Measurements from ENCODE around the gene IQCK.
"Not testable (repeated sequence)": the region's sequence is repeated elsewhere in the genome, so short reads cannot be mapped to it uniquely, and the experiment has no call there.

Gene IQCK

DNA sequence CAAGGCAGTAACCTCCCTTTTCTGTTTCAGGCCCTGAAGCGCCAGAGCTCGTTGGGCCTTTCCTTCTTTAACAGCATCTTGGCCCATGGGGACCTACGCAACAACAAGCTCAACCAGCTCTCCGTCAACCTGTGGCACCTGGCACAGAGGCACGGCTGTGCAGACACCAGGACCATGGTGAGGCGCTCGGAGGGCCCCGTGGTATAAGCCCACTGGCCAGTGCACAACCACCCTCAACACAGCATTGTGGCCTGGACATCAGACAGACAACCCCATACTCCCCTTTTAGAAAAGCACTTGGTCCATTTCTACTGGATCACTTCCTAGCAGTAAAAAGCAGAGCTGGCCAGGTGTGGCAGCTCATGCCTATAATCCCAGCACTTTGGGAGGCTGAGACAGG is 18.6 kb upstream of the IQCK start:
- DNase-seq (ENCODE audit: low spot score) = no peak

GRCh38 chr16:19700319-19700781 is 17.7 kb upstream of the IQCK start:
- DNase-seq (ENCODE audit: low spot score) = peak; percentile 51

DNA sequence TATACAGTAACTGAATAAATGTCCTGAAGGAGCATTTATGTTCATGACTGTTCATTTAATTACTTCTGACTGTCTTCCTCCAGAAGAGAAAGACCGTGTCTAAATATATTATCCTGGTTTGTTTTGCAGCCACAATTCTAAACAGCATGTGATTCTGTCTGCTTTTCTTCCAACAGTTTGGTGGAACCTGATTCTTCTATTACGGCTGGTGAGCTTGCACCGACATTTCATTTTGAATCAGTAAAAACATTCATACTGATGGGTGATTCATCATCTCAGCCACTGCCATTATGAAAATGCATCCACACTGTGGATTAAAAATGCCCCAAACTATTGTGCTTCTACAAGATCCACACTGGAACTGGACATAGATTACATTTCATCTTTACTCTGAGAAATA is 17.0 kb upstream of the IQCK start:
- no peak for DNase-seq (ENCODE audit: low spot score)

- no peak for DNase-seq (ENCODE audit: low spot score)
These were observed 14.7 kb upstream of the IQCK start for GRCh38 chr16:19703172-19703889.

GRCh38 chr16:19704321-19705145 is 13.5 kb upstream of the IQCK start:
- peak; percentile 57 for DNase-seq (ENCODE audit: low spot score)

DNA sequence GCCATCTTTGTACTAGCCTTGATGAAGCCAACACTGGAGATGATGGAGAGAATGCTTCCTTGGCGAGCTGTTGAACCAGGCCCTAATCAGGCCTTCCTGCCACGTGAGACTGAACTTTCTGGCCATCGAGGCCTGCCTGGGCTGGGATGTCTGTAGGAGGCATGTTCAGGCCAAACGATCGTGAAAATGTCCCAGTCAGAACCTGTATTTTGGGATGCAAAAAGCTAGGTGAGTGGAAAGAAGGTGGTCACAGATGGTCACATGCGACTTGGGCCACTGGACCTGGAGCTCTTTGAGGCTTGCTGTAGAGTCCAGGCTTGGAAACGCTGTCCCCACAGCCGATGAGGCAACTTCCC is 12.9 kb upstream of the IQCK start:
- DNase-seq (ENCODE audit: low spot score) = no peak

DNA sequence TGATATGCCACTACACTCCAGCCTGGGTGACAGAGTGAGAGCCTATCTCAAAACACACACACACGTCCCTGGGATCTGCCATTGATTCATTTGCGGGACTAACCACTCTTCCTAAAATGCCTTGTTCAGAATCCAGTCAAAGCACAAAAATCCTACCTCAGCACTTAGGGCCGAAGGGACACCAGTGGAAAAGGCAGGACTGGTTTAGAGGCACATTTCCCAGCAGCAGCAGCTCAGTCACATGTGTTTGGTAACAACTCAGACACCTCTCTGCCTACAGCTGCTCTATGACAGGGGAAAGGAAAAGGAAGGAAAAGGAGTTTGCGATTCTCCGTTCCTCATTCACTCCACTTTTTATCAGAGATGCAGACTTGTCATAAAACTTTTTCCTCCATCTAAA is 12.2 kb upstream of the IQCK start:
- DNase-seq (ENCODE audit: low spot score) = no peak

GRCh38 chr16:19706846-19707245 is 11.2 kb upstream of the IQCK start:
- no peak for DNase-seq (ENCODE audit: low spot score)

GRCh38 chr16:19707569-19708295 is 10.3 kb upstream of the IQCK start:
- DNase-seq (ENCODE audit: low spot score) = no peak

GRCh38 chr16:19708296-19709205 is 9.5 kb upstream of the IQCK start:
- DNase-seq (ENCODE audit: low spot score) = no peak

- DNase-seq (ENCODE audit: low spot score) = no peak
These were observed 8.5 kb upstream of the IQCK start for GRCh38 chr16:19709381-19710136.

DNA sequence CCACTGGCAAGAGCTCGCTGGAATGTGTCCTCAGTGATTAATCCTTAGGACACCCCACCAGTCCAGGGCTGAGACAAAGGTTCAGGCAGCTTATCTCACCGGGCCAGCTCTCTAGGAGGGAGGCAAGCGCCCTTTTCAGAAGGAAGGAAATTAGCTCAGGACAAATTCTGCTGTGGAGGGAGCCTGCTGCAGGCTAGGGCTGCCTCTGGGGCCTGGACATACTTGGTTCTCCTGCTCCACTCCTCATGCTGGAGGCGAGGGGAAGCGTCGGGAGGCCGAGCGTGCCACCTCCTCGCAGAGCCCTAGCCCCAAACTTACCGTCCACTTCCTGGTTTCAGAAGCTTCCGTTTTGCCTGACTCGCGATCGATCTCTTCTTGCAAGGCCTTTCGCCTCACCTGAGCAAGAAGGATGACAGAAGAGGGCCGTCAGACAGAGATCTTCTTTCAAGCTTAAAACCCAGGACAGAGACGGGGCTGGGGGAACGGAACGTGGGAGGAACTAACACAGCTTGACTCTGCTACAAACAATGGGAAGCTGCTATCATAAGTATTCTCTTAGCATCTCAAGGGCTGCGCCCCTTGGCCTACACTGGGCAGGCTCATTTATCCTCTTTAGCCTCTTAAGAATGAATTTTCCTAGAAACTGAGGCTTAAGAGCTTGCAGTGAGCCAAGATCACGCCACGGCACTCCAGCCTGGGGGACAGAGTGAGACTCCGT is 7.7 kb upstream of the IQCK start:
- DNase-seq (ENCODE audit: low spot score) = no peak

DNA sequence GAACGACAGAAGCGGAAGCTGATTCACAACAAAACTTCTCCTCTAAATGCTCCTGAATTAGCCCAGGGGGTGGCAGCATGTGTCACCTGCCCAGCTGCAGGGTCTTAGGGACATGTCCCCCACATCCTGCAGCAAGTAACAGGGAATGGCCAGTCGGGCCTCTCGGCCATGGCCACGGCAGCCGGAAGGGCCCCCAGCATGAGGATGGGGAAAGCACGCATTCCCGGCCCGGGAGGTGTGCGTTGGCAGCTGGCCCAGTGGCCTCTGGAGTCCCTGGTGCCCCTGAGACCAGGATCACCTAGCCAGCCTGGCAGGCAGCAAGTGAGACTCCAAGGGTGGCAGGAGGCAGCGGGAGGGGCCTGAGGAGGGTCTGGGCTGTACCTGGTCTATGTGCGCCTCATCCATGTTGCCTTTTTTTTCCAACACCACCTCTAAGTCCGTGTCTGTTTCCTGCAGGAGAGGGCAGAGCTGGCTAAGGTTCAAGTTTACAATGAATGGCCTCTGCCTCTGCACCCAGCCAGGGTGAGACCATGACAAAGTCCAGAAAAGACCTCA is 7.0 kb upstream of the IQCK start:
- no peak for DNase-seq (ENCODE audit: low spot score)

GRCh38 chr16:19711643-19712042 is 6.4 kb upstream of the IQCK start:
- no peak for DNase-seq (ENCODE audit: low spot score)

DNA sequence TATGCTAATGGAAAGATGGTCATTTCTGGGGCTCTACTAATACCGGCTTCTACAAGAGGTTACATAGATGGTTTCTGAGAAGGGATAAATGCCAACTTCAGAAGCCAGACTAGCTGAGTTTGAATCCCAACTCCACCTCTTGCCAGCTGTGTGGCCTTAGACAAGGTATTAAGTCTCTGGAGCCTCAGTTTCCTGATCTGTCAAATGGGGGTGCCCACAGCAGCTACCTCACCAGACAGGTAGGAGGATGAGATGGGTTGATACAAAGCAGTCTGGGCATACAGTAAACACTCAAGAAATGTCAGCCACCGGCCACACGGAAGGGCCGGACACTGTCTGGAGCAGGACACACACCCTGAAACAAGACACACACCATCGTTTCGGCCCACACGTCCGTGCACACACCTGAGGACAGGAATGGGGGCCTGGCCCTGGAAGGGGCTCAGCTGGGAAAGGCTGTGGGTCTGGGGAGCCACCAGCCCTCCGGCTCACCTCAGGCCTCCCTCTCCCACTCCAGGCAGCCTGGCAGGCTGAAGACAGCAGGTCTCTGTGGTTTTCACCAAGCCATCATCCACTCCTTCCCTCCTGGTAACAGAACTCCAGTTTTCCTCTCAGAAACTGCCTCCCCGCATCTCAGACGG is 5.5 kb upstream of the IQCK start:
- no peak for DNase-seq (ENCODE audit: low spot score)

DNA sequence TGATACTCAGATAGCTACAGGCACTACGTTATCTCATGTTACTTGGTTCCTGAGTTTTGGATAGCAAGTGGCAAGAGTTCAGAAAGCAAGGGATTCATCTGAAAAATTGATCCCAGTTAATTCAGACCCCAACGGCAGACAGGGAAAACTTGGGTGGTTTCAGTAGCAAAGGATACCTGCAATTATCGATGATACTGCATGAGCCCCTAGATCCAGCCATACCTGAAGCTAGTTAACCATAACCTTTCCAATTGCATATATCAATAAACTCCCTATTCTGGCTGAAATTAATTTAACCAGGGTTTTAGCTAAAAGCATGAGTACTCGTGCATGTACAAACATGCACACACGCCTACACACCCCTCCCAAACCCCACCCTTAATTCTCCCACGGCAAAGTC is 4.4 kb upstream of the IQCK start:
- DNase-seq (ENCODE audit: low spot score) = no peak

DNA sequence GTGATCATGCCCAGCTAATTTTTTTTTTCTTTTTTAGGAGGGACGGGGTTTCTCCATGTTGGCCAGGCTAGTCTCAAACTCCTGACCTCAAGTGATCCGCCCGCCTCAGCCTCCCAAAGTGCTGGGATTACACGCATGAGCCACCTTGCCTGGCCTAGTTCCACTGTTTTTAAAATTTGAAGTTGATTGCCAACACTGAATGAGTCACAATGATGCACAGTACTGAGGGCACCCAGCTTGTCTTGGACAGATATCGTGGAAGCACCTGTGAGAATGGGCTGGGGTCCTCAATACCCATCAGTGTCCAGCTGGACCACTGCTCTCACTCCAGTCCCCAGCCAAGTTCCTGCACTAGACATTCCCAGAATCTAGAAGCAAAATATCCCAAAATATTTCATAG is 2.5 kb upstream of the IQCK start:
- no peak for DNase-seq (ENCODE audit: low spot score)

DNA sequence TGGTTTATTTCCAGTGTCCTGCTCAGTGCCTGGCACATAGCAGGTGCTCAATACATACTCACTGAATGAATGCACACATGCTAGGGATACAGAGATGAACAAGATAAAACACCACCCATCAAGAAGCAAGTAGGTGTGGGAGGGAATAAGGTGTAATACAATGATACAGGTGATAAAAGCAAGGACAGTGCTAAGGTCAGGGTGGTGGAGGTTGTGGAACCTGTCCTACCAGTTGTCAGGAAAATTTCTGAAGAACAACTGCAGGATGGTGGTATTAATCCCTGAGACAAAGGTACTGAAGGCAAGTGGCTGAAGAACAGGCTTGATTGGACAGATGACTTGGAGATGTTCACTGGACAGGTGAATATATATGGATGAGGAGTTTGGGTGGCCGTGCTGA is 1.9 kb upstream of the IQCK start:
- no peak for DNase-seq (ENCODE audit: low spot score)

DNA sequence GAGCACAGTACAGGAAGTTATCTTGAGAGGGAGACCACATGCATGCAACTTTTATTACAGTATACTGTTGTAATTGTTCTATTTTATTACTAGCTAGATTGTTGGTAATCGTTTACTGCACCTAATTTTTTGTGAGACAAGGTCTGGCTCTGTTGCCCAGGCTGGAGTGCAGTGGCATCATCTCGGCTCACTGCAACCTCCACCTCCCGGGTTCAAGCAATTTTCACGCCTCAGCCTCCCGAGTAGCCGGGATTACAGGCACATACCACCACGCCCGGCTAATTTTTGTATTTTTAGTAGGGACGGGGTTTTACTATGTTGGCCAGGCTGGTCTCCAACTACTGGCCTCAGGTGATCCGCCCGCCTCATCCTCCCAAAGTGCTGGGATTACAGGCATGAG is 1.3 kb upstream of the IQCK start:
- DNase-seq (ENCODE audit: low spot score) = not testable (repeated sequence)

- peak; percentile 23 for DNase-seq (ENCODE audit: low spot score)
These were observed 757 bp upstream of the IQCK start for GRCh38 chr16:19717314-19717713.
